MM.1S (cell line): ENCODE results near the gene SOWAHB.
A peak's percentile ranks its signal among the peaks of the same experiment; 100 is the strongest.

Experiments
- DNase-seq: peaks from one replicate; pipeline ENCODE4 v3.0.0-alpha.2; 2015
- H2AFZ ChIP-seq: fragments of 300-600 bp; sonication (generic); 2 replicates; pipeline ENCODE4 v1.6.0; 2016; ENCODE audit warnings: antibody characterized with exemption, low read length
- H3F3A ChIP-seq: fragments of 300-600 bp; sonication (generic); 2 replicates; pipeline ENCODE4 v1.6.1; 2016; ENCODE audit warnings: mild to moderate bottlenecking, antibody characterized with exemption, low read length, moderate library complexity, mixed read lengths; ENCODE audit not compliant: insufficient read depth
- H3K27ac ChIP-seq: fragments of 300-600 bp; sonication (generic); 2 replicates; pipeline ENCODE4 v1.5.1; 2016; ENCODE audit warnings: mild to moderate bottlenecking, low read length
- H3K27me3 ChIP-seq: fragments of 300-600 bp; sonication (generic); replicated peaks from 2 replicates; pipeline ENCODE4 v1.6.0; 2016; ENCODE audit warnings: low read length; ENCODE audit not compliant: insufficient read depth
- H3K36me3 ChIP-seq: fragments of 300-600 bp; sonication (generic); replicated peaks from 2 replicates; pipeline ENCODE4 v1.6.1; 2016; ENCODE audit warnings: mild to moderate bottlenecking, low read length, mixed read lengths; ENCODE audit not compliant: insufficient read depth
- H3K4me1 ChIP-seq: fragments of 300-600 bp; sonication (generic); 2 replicates; pipeline ENCODE4 v1.6.1; 2016; ENCODE audit warnings: low read length, mixed read lengths
- H3K4me2 ChIP-seq: fragments of 300-600 bp; sonication (generic); 2 replicates; pipeline ENCODE4 v1.6.0; 2016; ENCODE audit warnings: low read depth, low read length
- H3K4me3 ChIP-seq: fragments of 300-600 bp; sonication (generic); 2 replicates; pipeline ENCODE4 v1.5.1; 2016; ENCODE audit warnings: low read length, mixed read lengths
- H3K79me2 ChIP-seq: fragments of 300-600 bp; sonication (generic); 2 replicates; pipeline ENCODE4 v1.6.1; 2016; ENCODE audit warnings: mixed run types, low read length, mixed read lengths
- H3K9ac ChIP-seq: fragments of 300-600 bp; sonication (generic); 2 replicates; pipeline ENCODE4 v1.6.1; 2016; ENCODE audit warnings: low read length, mixed read lengths
- H3K9me2 ChIP-seq: fragments of 300-600 bp; sonication (generic); replicated peaks from 2 replicates; pipeline ENCODE4 v1.6.1; 2016; ENCODE audit warnings: mild to moderate bottlenecking, low read length, mixed read lengths; ENCODE audit not compliant: insufficient read depth
- H3K9me3 ChIP-seq: fragments of 300-600 bp; sonication (generic); replicated peaks from 2 replicates; pipeline ENCODE4 v1.6.1; 2016; ENCODE audit warnings: mild to moderate bottlenecking, low read length, mixed read lengths; ENCODE audit not compliant: insufficient read depth
- H4K20me1 ChIP-seq: fragments of 300-600 bp; sonication (generic); 2 replicates; pipeline ENCODE4 v1.6.1; 2016; ENCODE audit warnings: mild to moderate bottlenecking, low read length, moderate library complexity, mixed read lengths; ENCODE audit not compliant: insufficient read depth
- CTCF ChIP-seq: fragments of 300-600 bp; sonication (generic); IDR thresholded peaks from 2 replicates; pipeline ENCODE4 v1.5.1; 2016; ENCODE audit warnings: antibody characterized with exemption, low read length, mixed read lengths
- EZH2 ChIP-seq: fragments of 300-600 bp; sonication (generic); optimal IDR thresholded peaks from 2 replicates; pipeline ENCODE3; 2017; ENCODE audit warnings: low read depth, mild to moderate bottlenecking, antibody characterized with exemption, low read length, mixed read lengths
- EZH2phosphoT487 ChIP-seq: fragments of 300-600 bp; sonication (generic); IDR thresholded peaks from 2 replicates; pipeline ENCODE4 v1.6.1; 2018; ENCODE audit warnings: antibody characterized with exemption, low read length

SOWAHB gene

GRCh38 chr4:76867880-76868655 lies 29.9 kb downstream of the SOWAHB start:
- Histone ChIP-seq H3K9me3 (no peaks in the 10 kb centered on the region), H4K20me1 (no peaks in the 10 kb centered on the region), H2AFZ (no peak overlapping the region), H3K9ac (no peak overlapping the region), H3K4me2 (no peak overlapping the region), H3K9me2 (no peaks in the 10 kb centered on the region), H3K36me3 (no peaks in the 10 kb centered on the region), H3K79me2 (no peaks in the 10 kb centered on the region), H3K27me3 (no peaks in the 10 kb centered on the region), H3F3A (no peaks in the 10 kb centered on the region), H3K4me1 (no peaks in the 10 kb centered on the region), H3K27ac (no peak overlapping the region), H3K4me3 (no peak overlapping the region)
- peak; percentile 11 for DNase-seq
- TF ChIP-seq CTCF (no peak), EZH2phosphoT487 (no peak), EZH2 (no peak)

GRCh38 chr4:76867377-76867776 lies 30.6 kb downstream of the SOWAHB start:
- no peak for DNase-seq
- H3K9ac ChIP-seq = no peak overlapping the region

GRCh38 chr4:76866641-76867040 lies 31.3 kb downstream of the SOWAHB start:
- H3K36me3 ChIP-seq = no peaks in the 10 kb centered on the region
- no peak for DNase-seq
- no peaks in the 10 kb centered on the region for H3K79me2 ChIP-seq
- no peaks in the 10 kb centered on the region for H3K27me3 ChIP-seq
- TF ChIP-seq CTCF (no peak), EZH2 (no peak), EZH2phosphoT487 (no peak)
- no peaks in the 10 kb centered on the region for H3K9me3 ChIP-seq
- H4K20me1 ChIP-seq = no peaks in the 10 kb centered on the region
- H3K4me1 ChIP-seq = no peaks in the 10 kb centered on the region
- H3K4me2 ChIP-seq = no peak overlapping the region
- H3K27ac ChIP-seq = no peak overlapping the region
- H3F3A ChIP-seq = no peaks in the 10 kb centered on the region
- H3K9me2 ChIP-seq = no peaks in the 10 kb centered on the region
- H3K4me3 ChIP-seq = no peak overlapping the region
- no peak overlapping the region for H3K9ac ChIP-seq
- H2AFZ ChIP-seq = no peak overlapping the region

More at GRCh38 chr4:76867377-76867776, 30.6 kb downstream of the SOWAHB start:
- no peak for TF ChIP-seq EZH2
- no peak for TF ChIP-seq EZH2phosphoT487
- TF ChIP-seq CTCF = no peak
- H3F3A ChIP-seq = no peaks in the 10 kb centered on the region
- no peaks in the 10 kb centered on the region for H3K4me1 ChIP-seq
- no peaks in the 10 kb centered on the region for H3K27me3 ChIP-seq
- H3K9me2 ChIP-seq = no peaks in the 10 kb centered on the region
- no peaks in the 10 kb centered on the region for H4K20me1 ChIP-seq
- no peak overlapping the region for H3K4me3 ChIP-seq
- H3K27ac ChIP-seq = no peak overlapping the region
- H3K79me2 ChIP-seq = no peaks in the 10 kb centered on the region
- H2AFZ ChIP-seq = no peak overlapping the region
- H3K4me2 ChIP-seq = no peak overlapping the region
- no peaks in the 10 kb centered on the region for H3K9me3 ChIP-seq
- H3K36me3 ChIP-seq = no peaks in the 10 kb centered on the region
